ENCODE measurements around the gene TMPRSS2. TPM values are rescaled to one million over a fixed set of nuclear protein-coding genes. Genes with fewer than 3 reads are reported as not detected.
A peak's percentile ranks its signal among the peaks of the same experiment; 100 is the strongest.

Gene TMPRSS2
- total RNA-seq: under 1 TPM in 1 of 2 donors, not detected in 1; 0.78 TPM

GRCh38 chr21:41507521-41508414 is at the start of gene TMPRSS2:
TSS of gene TMPRSS2 (minus strand) at chr21:41508158. CDS start at chr21:41498133, 10,025 bp downstream.
- H3K27ac ChIP-seq: no peak within 1 kb of the TSS
- ATAC-seq (ENCODE audit: insufficient number of reproducible peaks, low FRiP score, low read depth): no peak

DNA sequence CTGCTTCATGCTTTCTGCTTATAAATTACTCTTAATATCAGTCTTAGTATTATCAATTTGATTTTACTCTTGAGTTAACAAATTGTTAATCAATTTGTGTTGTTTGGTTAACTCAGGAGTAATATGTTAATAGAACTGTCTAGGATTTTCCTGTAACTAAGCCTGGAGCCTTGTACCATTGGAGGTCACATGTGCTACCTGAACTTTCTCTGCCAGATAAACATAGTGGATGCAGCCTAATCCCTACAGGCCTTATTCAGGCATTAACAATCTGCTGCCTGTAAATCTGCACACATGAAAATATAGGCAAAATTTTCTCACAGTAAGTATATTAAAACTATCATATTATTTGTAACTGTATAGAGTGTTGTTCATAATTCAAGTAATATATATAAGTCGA is 47.1 kb upstream of the TMPRSS2 start:
- Histone ChIP-seq H3K4me3 (no peak overlapping the region), H3K36me3 (no peaks in the 10 kb centered on the region), H3K4me1 (ENCODE audit: control insufficient read depth in 1 of 2, low read depth in 2 of 2) (no peaks in the 10 kb centered on the region), H3K9me3 (no peaks in the 10 kb centered on the region), H3K27ac (no peak overlapping the region), H3K27me3 (replicated peaks; ENCODE audit: insufficient read depth) (no peaks in the 10 kb centered on the region)
- no peak for ATAC-seq (ENCODE audit: insufficient number of reproducible peaks, low FRiP score, low read depth)
- DNase-seq (ENCODE audit: low spot score): no peak
- TF ChIP-seq CTCF (IDR thresholded peaks at IDR 0.05): no peak

More at GRCh38 chr21:41507521-41508414, at the start of gene TMPRSS2:
- peak within 1 kb of the TSS; percentile 45 for H3K4me3 ChIP-seq
- H3K36me3 ChIP-seq: no peaks in the 10 kb centered on the region
- no peak for DNase-seq (ENCODE audit: low spot score)
- no peaks in the 10 kb centered on the region for H3K9me3 ChIP-seq
- no peaks in the 10 kb centered on the region for H3K27me3 ChIP-seq (replicated peaks; ENCODE audit: insufficient read depth)
- peaks cover 6 to 10% of the 10 kb centered on the region in 2 donors for H3K4me1 ChIP-seq (ENCODE audit: control insufficient read depth in 1 of 2, low read depth in 2 of 2)
- TF ChIP-seq CTCF (IDR thresholded peaks at IDR 0.05): no peak

DNA sequence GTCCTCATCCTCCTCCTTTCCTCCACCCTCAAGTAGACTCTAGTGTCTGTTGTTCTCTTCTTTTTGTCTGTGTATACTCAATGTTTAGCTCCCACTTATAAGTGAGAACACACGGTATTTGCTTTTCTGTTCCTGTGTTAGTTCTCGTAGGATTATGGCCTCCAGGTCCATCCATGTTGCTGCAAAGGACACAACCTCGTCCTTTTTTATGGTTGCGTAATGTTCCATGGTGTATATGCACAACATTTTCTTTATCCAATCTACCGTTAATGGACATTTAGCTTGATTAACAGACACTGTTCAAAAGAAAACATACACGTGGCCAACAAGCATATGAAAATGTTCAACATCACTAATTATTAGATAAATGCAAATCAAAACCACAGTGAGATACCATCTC is 44.3 kb upstream of the TMPRSS2 start:
- Histone ChIP-seq H3K4me1 (ENCODE audit: control insufficient read depth in 1 of 2, low read depth in 2 of 2) (no peaks in the 10 kb centered on the region), H3K36me3 (no peaks in the 10 kb centered on the region), H3K27ac (no peak overlapping the region), H3K4me3 (no peak overlapping the region), H3K9me3 (no peaks in the 10 kb centered on the region), H3K27me3 (replicated peaks; ENCODE audit: insufficient read depth) (no peaks in the 10 kb centered on the region)
- TF ChIP-seq CTCF (IDR thresholded peaks at IDR 0.05): no peak
- DNase-seq (ENCODE audit: low spot score) (no peak), ATAC-seq (ENCODE audit: insufficient number of reproducible peaks, low FRiP score, low read depth) (no peak)

DNA sequence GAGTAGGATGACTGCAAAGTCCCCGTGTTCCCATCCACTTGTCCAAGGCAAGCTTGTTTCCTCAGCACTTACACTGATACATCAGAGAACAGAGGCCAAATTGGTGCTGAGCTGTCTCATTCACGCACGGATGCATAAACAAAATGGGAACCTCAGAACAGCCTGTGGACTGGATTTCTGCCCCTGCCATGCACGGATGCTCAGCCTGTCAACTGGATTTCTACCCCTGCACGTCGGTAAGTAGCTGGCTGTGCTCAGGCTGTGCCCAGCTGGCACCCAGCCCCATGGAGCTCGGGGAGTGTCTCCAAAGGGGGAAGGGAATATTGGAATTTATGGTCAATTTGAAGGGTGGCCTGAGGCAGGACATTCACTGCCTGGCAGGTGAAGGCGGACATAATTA is 40.8 kb upstream of the TMPRSS2 start:
- DNase-seq (ENCODE audit: low spot score): no peak
- Histone ChIP-seq H3K4me1 (ENCODE audit: control insufficient read depth in 1 of 2, low read depth in 2 of 2) (no peaks in the 10 kb centered on the region), H3K36me3 (no peaks in the 10 kb centered on the region), H3K27ac (no peak overlapping the region), H3K9me3 (no peaks in the 10 kb centered on the region), H3K27me3 (replicated peaks; ENCODE audit: insufficient read depth) (no peaks in the 10 kb centered on the region), H3K4me3 (no peak overlapping the region)
- no peak for TF ChIP-seq CTCF (IDR thresholded peaks at IDR 0.05)
- no peak for ATAC-seq (ENCODE audit: insufficient number of reproducible peaks, low FRiP score, low read depth)

GRCh38 chr21:41547111-41547510 is 39.2 kb upstream of the TMPRSS2 start:
- TF ChIP-seq CTCF (IDR thresholded peaks at IDR 0.05): no peak
- no peaks in the 10 kb centered on the region for H3K4me1 ChIP-seq (ENCODE audit: control insufficient read depth in 1 of 2, low read depth in 2 of 2)
- H3K36me3 ChIP-seq: no peaks in the 10 kb centered on the region
- no peaks in the 10 kb centered on the region for H3K9me3 ChIP-seq
- H3K27me3 ChIP-seq (replicated peaks; ENCODE audit: insufficient read depth): no peaks in the 10 kb centered on the region
- H3K4me3 ChIP-seq: no peak overlapping the region
- no peak overlapping the region for H3K27ac ChIP-seq
- ATAC-seq (ENCODE audit: insufficient number of reproducible peaks, low FRiP score, low read depth) (no peak), DNase-seq (ENCODE audit: low spot score) (no peak)
